ENCODE results near the gene KIAA0319L. TPM values are rescaled to one million over a fixed set of nuclear protein-coding genes. Genes with fewer than 3 reads are reported as not detected.
"Not testable (repeated sequence)": the region's sequence is repeated elsewhere in the genome, so short reads cannot be mapped to it uniquely, and the experiment has no call there.

The KIAA0319L gene
- 37.4 TPM for total RNA-seq

DNA sequence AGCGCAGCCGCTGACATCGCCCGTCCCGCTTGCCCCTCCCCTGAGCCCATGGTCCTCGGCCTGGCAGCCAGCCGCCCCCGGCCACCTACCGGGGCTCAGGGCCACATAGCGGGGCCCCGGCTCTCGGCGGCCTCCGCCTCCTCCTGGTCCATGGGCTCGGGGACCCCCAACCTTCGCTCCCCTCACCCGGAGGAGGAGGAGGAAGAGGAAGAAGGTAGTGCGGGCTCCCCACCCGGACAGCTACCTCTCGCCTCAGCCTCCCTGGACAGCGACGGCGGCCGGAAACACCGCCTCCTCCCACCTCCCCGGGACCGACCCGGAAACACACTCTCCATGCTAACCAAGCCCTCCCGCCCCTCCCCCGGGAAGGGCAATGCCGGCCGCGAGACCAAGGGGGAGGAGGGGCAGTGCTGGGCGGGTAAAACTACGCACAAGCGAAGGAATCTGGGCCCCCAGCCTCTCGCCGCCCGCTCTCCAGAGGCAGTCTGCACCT, at the start of gene KIAA0319L:
Gene KIAA0319L (minus strand): TSS at position 286 of the 493 bp plus-strand sequence. CDS start 2,912 bp downstream, outside the sequence.
- DNase-seq, result peak; percentile 93

DNA sequence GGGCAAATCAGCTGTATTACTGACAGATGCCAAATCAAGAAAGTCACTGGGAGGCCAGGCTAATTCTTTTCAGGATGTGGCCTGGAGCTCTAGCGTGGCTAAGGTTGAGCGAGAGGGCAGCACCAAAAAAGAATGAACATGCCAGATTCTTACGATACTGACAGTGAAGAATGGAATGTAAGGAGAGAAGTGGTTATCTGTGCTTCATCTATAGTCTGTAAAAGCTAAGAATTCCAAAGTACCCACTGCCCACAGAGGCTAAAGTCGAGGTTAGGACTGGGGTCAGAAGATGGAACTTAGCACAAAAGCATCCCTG, 48.6 kb upstream of the KIAA0319L start:
- DNase-seq, result no peak

DNA sequence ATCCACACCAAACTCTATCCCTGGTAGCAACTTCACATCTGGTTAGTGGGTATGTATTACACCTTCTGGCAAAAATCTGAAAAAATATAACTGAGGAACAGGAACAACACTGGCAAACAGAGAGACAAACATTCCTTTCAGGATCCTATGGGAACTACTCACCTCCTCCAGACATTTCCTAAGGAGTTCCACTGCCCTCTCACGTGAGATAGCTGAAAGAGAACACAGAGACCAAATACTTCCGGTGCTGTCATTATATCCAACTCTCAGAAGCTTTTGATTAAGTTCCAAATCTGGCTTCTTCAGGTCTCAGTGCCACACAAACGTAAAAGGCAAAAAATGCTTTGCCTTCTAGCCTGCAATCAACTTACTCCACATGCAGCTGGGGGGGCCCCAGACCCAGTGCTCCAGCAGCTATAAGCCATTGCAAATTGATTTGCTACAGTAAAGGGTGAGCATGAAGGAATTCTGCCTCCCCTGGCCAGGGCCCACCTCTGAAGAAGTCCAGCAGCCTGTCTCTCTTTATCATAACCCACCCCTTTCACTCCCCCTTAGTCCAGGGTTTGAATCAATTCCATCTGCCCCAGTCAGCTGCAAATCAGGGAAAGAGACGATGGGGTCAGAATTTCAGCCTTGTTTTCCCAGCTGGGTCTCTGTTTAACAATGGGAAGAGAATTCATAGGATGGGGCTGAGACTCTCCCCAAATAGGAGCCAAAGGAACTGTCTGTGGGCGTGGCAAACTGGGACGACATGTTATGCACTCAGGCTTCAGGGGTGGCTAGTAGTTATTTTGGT, 48.1 kb upstream of the KIAA0319L start:
- no peak for DNase-seq

DNA sequence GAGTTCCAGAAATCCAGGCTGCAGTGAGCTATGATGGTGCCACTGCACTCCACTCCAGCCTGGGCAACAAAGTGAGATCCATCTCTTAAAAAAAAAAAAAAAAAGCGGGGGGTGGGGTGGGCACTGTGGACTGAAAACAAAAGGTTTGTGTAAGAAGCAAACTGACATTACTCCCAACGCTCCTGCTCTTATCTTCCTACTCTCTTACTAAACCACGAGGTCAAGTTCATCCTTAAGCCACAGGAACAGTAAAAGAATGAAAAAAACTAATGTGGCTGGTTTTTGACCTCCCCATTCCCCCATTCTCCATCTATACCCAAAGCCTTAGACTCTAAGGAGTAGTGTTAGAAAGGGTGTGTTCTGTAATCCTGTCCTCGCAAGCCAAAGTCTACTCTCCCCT, 46.7 kb upstream of the KIAA0319L start:
- DNase-seq, result no peak

GRCh38 chr1:35603468-35603867, 46.3 kb upstream of the KIAA0319L start:
- no peak for DNase-seq

DNA sequence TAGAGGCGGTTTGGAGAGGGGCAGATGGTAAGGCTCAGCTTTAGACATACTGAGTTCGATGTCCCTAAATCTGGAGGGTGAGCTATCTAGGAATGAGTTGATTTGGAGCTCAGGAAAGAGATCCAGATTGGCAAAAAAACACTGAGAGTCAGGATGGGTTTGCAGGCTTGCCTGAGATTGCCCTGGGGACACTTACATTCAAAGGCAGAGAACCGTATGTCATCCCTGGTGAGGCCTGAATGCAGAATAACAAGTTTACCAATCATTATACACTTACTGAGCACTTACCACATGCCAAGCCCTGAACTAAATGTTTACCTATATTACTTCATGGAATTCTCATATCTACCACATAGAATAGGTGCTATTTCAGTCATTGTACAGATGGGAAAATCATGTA, 43.4 kb upstream of the KIAA0319L start:
- DNase-seq, result no peak

DNA sequence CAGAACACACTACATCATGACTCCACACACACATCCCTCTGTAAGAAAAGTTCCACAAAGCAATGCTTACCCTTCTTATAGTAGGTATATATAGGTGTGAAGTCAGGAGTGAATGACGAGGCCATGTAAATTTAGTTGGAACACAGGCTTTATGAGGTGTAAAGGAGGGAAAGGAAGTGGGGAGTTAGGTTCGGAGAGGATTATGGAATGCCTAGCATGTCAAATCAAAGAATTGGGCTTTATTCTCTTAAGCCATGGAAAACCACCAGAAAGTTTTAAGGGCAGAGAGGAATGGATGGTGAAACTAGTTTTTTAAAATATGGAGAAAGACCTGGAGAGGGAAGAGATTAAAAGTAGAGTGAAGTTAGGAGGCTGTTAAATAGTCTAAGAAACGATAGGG, 42.2 kb upstream of the KIAA0319L start:
- DNase-seq, result no peak

DNA sequence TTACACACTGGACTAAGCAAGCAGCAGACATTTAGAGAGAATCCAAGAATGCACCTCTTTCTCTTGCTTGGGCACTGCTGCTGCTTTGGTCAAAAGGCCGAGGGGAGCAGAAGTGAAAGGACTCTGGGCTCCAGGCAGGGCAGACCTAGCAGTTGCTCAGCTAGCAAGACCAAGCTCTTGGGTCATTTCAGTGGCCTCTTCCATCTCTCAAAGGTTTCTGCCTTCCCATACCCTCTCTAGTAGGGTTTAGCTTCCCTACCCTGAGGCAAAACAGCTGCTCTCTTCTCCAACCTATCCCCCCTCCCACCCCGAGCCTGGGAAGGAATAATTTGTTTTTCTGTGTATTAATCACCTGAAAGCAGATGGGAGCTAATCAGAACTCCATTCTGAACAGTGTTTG, 41.7 kb upstream of the KIAA0319L start:
- no peak for DNase-seq

GRCh38 chr1:35597870-35598269, 40.7 kb upstream of the KIAA0319L start:
- DNase-seq, result no peak

- DNase-seq, result no peak
Measured at GRCh38 chr1:35595684-35596083, 38.5 kb upstream of the KIAA0319L start.

- no peak for DNase-seq
Measured at GRCh38 chr1:35594005-35594760, 37.0 kb upstream of the KIAA0319L start.

DNA sequence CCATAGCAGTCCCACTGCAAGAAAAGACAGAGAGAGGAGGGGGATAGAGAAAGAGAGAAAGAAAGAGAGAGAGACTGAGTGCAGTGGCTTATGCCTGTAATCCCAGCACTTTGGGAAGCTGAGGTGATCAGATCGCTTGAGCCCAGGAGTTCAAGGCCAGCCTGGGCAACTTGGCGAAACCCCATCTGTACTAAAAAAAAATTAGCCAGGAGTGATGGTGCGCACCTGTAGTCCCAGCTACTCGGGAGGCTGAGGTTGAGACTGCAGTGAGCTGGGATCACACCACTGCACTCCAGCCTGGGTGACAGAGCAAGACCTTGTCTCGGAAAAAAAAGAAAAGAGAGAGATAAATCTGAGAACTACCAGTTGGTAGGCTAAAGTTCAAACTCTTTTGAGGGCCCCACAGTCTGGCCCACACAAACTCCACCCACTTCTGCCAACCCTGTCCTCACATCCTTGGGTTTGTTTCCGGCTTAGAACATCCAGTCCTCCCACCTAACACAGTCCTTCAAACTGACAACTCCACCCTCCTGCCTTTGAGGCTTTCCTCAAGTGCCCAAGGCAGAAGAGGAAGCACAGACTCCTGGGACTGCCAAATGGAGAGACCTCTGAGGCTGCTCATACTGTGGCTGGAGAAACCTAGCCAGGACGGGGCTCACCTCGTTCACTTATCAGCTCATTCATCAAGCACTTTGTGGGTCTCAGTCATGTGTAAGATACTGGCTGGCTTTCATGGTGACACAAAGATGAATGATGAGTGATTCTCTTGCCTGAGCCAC, 36.0 kb upstream of the KIAA0319L start:
- no peak for DNase-seq

GRCh38 chr1:35591211-35591610, 34.0 kb upstream of the KIAA0319L start:
- DNase-seq, result no peak

GRCh38 chr1:35590476-35591040, 33.4 kb upstream of the KIAA0319L start:
- no peak for DNase-seq

- no peak for DNase-seq
Measured at GRCh38 chr1:35589516-35590427, 32.6 kb upstream of the KIAA0319L start.

- no peak for DNase-seq
Measured at GRCh38 chr1:35588197-35588910, 31.2 kb upstream of the KIAA0319L start.

GRCh38 chr1:35587736-35588135, 30.5 kb upstream of the KIAA0319L start:
- DNase-seq, result no peak

- DNase-seq, result no peak
Measured at GRCh38 chr1:35586808-35587207, 29.6 kb upstream of the KIAA0319L start.

- DNase-seq, result not testable (repeated sequence)
Measured at GRCh38 chr1:35585805-35586204, 28.6 kb upstream of the KIAA0319L start.

DNA sequence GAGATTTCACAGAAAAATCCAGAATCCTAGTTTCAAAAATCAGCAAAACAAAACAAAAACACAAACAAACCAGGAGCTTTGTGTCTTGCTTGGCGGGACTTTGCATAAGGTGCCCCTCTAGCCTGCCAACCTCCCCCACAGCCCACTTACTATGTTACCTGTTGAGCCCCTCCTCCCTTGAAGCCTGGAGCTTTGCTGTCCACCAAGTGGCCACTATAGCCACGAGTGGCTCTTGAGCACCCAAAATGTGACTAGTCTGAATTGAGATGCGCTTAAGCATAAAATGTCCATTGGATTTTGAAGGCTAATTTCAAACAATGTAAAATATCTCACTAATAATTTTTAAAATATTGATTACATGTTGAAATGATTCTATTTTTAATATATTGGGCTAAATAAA, 28.1 kb upstream of the KIAA0319L start:
- DNase-seq, result no peak

- DNase-seq, result not testable (repeated sequence)
Measured at GRCh38 chr1:35581621-35582020, 24.4 kb upstream of the KIAA0319L start.
